OCI-LY3 (cell line): Measurements from ENCODE around the gene TARS1.

Experiments
- H2AFZ ChIP-seq: fragments of 200-600, 300-600 bp; shearing (Covaris generic); 2 replicates; pipeline ENCODE4 v1.6.0; 2014; ENCODE audit warnings: antibody characterized with exemption, low read depth, low read length
- H3K27ac ChIP-seq: fragments of 200-600, 300-600 bp; sonication (generic); 2 replicates; pipeline ENCODE4 v1.5.1; 2014; ENCODE audit warnings: mild to moderate bottlenecking, low read length, moderate library complexity, mixed read lengths
- H3K27me3 ChIP-seq: fragments of 200-600, 300-600 bp; sonication (generic); 2 replicates; pipeline ENCODE4 v1.6.1; 2014; ENCODE audit warnings: low read depth, low read length, mixed read lengths
- H3K36me3 ChIP-seq: fragments of 200-600, 300-600 bp; sonication (generic); replicated peaks from 2 replicates; pipeline ENCODE3; 2014; ENCODE audit warnings: low read depth, low read length, mixed read lengths
- H3K4me1 ChIP-seq: fragments of 300-600, 200-600 bp; sonication (generic); 2 replicates; pipeline ENCODE4 v1.6.1; 2014; ENCODE audit warnings: low read length, mixed read lengths
- H3K4me2 ChIP-seq: fragments of 200-600, 300-600 bp; sonication (generic); 2 replicates; pipeline ENCODE4 v1.6.1; 2014; ENCODE audit warnings: low read length, mixed read lengths
- H3K4me3 ChIP-seq: fragments of 300-600, 200-600 bp; sonication (generic); 2 replicates; pipeline ENCODE4 v1.5.1; 2014; ENCODE audit warnings: antibody characterized with exemption, mild to moderate bottlenecking, low read length, moderate library complexity
- H3K79me2 ChIP-seq: fragments of 300-600, 200-600 bp; shearing (Covaris generic); 2 replicates; pipeline ENCODE4 v1.6.1; 2014; ENCODE audit warnings: mild to moderate bottlenecking, low read length, mixed read lengths
- H3K9ac ChIP-seq: fragments of 300-600, 200-600 bp; shearing (Covaris generic); 2 replicates; pipeline ENCODE4 v1.6.0; 2014; ENCODE audit warnings: mild to moderate bottlenecking, low read length, moderate library complexity
- H3K9me3 ChIP-seq: fragments of 200-600, 300-600 bp; shearing (Covaris generic); 2 replicates; pipeline ENCODE4 v1.6.1; 2014; ENCODE audit warnings: low read length, mixed read lengths; ENCODE audit not compliant: insufficient read depth
- H4K20me1 ChIP-seq: fragments of 200-600, 300-600 bp; sonication (generic); 2 replicates; pipeline ENCODE4 v1.6.1; 2016; ENCODE audit warnings: low read length, mixed read lengths; ENCODE audit not compliant: insufficient read depth
- CTCF ChIP-seq: fragments of 200-600, 300-600 bp; sonication (generic); IDR thresholded peaks from 2 replicates; pipeline ENCODE4 v1.5.1; 2014; ENCODE audit warnings: antibody characterized with exemption, low read length, low read depth
- EZH2phosphoT487 ChIP-seq: fragments of 200-600 bp; shearing (Covaris generic); IDR thresholded peaks from 2 replicates; pipeline ENCODE4 v1.6.1; 2018; ENCODE audit warnings: antibody characterized with exemption, mixed run types, low read depth

The TARS1 gene

GRCh38 chr5:33403187-33403586 is 37.6 kb upstream of the TARS1 start:
- TF ChIP-seq EZH2phosphoT487 (no peak), CTCF (no peak)
- Histone ChIP-seq H3K9ac (no peak overlapping the region), H2AFZ (no peak overlapping the region), H3K27ac (no peak overlapping the region), H3K4me1 (peaks cover 2% of the 10 kb centered on the region; the same call in 1 of the 2 replicates), H3K27me3 (no peaks in the 10 kb centered on the region), H4K20me1 (no peaks in the 10 kb centered on the region), H3K36me3 (no peaks in the 10 kb centered on the region), H3K9me3 (no peaks in the 10 kb centered on the region), H3K4me2 (no peak overlapping the region), H3K4me3 (no peak overlapping the region), H3K79me2 (no peaks in the 10 kb centered on the region)

GRCh38 chr5:33408816-33409215 is 31.9 kb upstream of the TARS1 start:
- H3K36me3 ChIP-seq: no peaks in the 10 kb centered on the region
- H3K4me2 ChIP-seq: no peak overlapping the region
- no peaks in the 10 kb centered on the region for H3K79me2 ChIP-seq
- no peaks in the 10 kb centered on the region for H3K9me3 ChIP-seq
- H3K27me3 ChIP-seq: no peaks in the 10 kb centered on the region
- no peak overlapping the region for H2AFZ ChIP-seq
- H3K27ac ChIP-seq: no peak overlapping the region
- no peak overlapping the region for H3K9ac ChIP-seq
- no peaks in the 10 kb centered on the region for H3K4me1 ChIP-seq
- no peak overlapping the region for H3K4me3 ChIP-seq
- no peak for TF ChIP-seq EZH2phosphoT487
- no peak for TF ChIP-seq CTCF
- H4K20me1 ChIP-seq: no peaks in the 10 kb centered on the region

GRCh38 chr5:33409435-33410170 is 31.2 kb upstream of the TARS1 start:
- no peak overlapping the region for H3K4me2 ChIP-seq
- H3K9ac ChIP-seq: no peak overlapping the region
- H3K27ac ChIP-seq: no peak overlapping the region
- no peaks in the 10 kb centered on the region for H3K4me1 ChIP-seq
- H3K79me2 ChIP-seq: no peaks in the 10 kb centered on the region
- H4K20me1 ChIP-seq: no peaks in the 10 kb centered on the region
- H3K36me3 ChIP-seq: no peaks in the 10 kb centered on the region
- no peak overlapping the region for H2AFZ ChIP-seq
- no peak overlapping the region for H3K4me3 ChIP-seq
- no peaks in the 10 kb centered on the region for H3K9me3 ChIP-seq
- TF ChIP-seq EZH2phosphoT487 (no peak), CTCF (no peak)
- no peaks in the 10 kb centered on the region for H3K27me3 ChIP-seq

GRCh38 chr5:33410221-33410620 is 30.5 kb upstream of the TARS1 start:
- Histone ChIP-seq H3K27ac (no peak overlapping the region), H2AFZ (no peak overlapping the region), H3K4me3 (no peak overlapping the region), H4K20me1 (no peaks in the 10 kb centered on the region), H3K4me2 (no peak overlapping the region), H3K79me2 (no peaks in the 10 kb centered on the region), H3K9me3 (no peaks in the 10 kb centered on the region), H3K4me1 (no peaks in the 10 kb centered on the region), H3K27me3 (no peaks in the 10 kb centered on the region), H3K36me3 (no peaks in the 10 kb centered on the region), H3K9ac (no peak overlapping the region)
- TF ChIP-seq CTCF (no peak), EZH2phosphoT487 (no peak)
